Activated CD8-positive, alpha-beta T cell treated with anti-CD3 and anti-CD28 coated beads, Interleukin-2, amount 10 ng/mL, durations not matched to agents 7 days and 5 days (primary cell): ENCODE data around the gene ESF1. TPM values are rescaled to one million over a fixed set of nuclear protein-coding genes. Genes with fewer than 3 reads are reported as not detected.
"Not testable (repeated sequence)": the region's sequence is repeated elsewhere in the genome, so short reads cannot be mapped to it uniquely, and the experiment has no call there.

Source experiments
- ATAC-seq: fragments of 150-1000 bp; cut with Tn5 transposase; one replicate; pipeline ENCODE4 v1.10.0; 2021; ENCODE audit warnings: moderate library complexity
- CTCF ChIA-PET: fragments of 350-600 bp; sonication (Branson Sonifier 250); formaldehyde crosslinking; loops from one replicate; lab custom pipeline; 2021; ENCODE audit warnings: antibody characterized with exemption; lab: Charles Lee
- POLR2A ChIA-PET: fragments of 350-600 bp; sonication (Branson Sonifier 250); formaldehyde crosslinking; loops from one replicate; lab custom pipeline; 2021; ENCODE audit warnings: antibody characterized with exemption; lab: Charles Lee
- DNase-seq: peaks from one replicate; pipeline ENCODE4 v3.0.0-alpha.2; 2020
- H3K27ac Mint-ChIP-seq: one replicate; pipeline ENCODE4 v1.8.0; 2021; ENCODE audit warnings: mild to moderate bottlenecking, mixed read lengths
- H3K27me3 Mint-ChIP-seq: one replicate; pipeline ENCODE4 v1.8.0; 2021; ENCODE audit warnings: low read depth, mixed read lengths
- H3K36me3 Mint-ChIP-seq: one replicate; pipeline ENCODE4 v1.8.0; 2021; ENCODE audit warnings: low read depth, mixed read lengths
- H3K4me1 Mint-ChIP-seq: one replicate; pipeline ENCODE4 v1.8.0; 2021; ENCODE audit warnings: low read depth, mixed read lengths
- H3K4me3 Mint-ChIP-seq: one replicate; pipeline ENCODE4 v1.8.0; 2021; ENCODE audit warnings: mild to moderate bottlenecking, mixed read lengths
- H3K9me3 Mint-ChIP-seq: one replicate; pipeline ENCODE4 v1.8.0; 2022; ENCODE audit warnings: mixed read lengths; ENCODE audit not compliant: insufficient read depth
- total RNA-seq, 2 experiments: library from RNA; stranded (reverse); gene quantifications; one replicate each; pipeline ENCODE4 v1.2.3, GENCODE V29; 2021

The ESF1 gene
- total RNA-seq, 2 experiments from 2014 or later, result 13.1 to 13.2 TPM

- H3K36me3 Mint-ChIP-seq, result peaks cover 55% of the 10 kb centered on the region
- peaks cover 15% of the 10 kb centered on the region for H3K9me3 Mint-ChIP-seq
- no peak overlapping the region for H3K4me3 Mint-ChIP-seq
- H3K4me1 Mint-ChIP-seq, result peaks cover 6% of the 10 kb centered on the region
- CTCF ChIA-PET, result interaction anchor here (0.6 to 1.5 kb wide), 2 partner anchors 12 to 298 kb away, joined by 3 to 5 read pairs; no protein-coding TSS in a partner anchor
- no peak overlapping the region for H3K27ac Mint-ChIP-seq
- H3K27me3 Mint-ChIP-seq, result no peaks in the 10 kb centered on the region
- no peak for DNase-seq
- POLR2A ChIA-PET, result no interaction called here
- ATAC-seq, result no peak
Measured at GRCh38 chr20:13765299-13765698, 19.4 kb downstream of the ESF1 start.

- H3K4me3 Mint-ChIP-seq, H3K27ac Mint-ChIP-seq, H3K4me1 Mint-ChIP-seq, CTCF ChIA-PET, DNase-seq, H3K9me3 Mint-ChIP-seq, ATAC-seq, POLR2A ChIA-PET, H3K27me3 Mint-ChIP-seq: not testable (repeated sequence)
- peaks cover 34% of the 10 kb centered on the region for H3K36me3 Mint-ChIP-seq
Measured at GRCh38 chr20:13760451-13760946, 24.2 kb downstream of the ESF1 start.

GRCh38 chr20:13758884-13759283 lies 25.8 kb downstream of the ESF1 start:
- H3K27me3 Mint-ChIP-seq, result no peaks in the 10 kb centered on the region
- ChIA-PET POLR2A (no interaction called here), CTCF (no interaction called here)
- ATAC-seq, result no peak
- H3K36me3 Mint-ChIP-seq, result peaks cover 20% of the 10 kb centered on the region
- H3K27ac Mint-ChIP-seq, result no peak overlapping the region
- DNase-seq, result no peak
- no peak overlapping the region for H3K4me3 Mint-ChIP-seq
- no peaks in the 10 kb centered on the region for H3K9me3 Mint-ChIP-seq
- no peaks in the 10 kb centered on the region for H3K4me1 Mint-ChIP-seq

- no peaks in the 10 kb centered on the region for H3K9me3 Mint-ChIP-seq
- peaks cover 15% of the 10 kb centered on the region for H3K36me3 Mint-ChIP-seq
- ATAC-seq (no peak), DNase-seq (no peak)
- H3K27me3 Mint-ChIP-seq, result no peaks in the 10 kb centered on the region
- H3K4me1 Mint-ChIP-seq, result no peaks in the 10 kb centered on the region
- CTCF ChIA-PET, result interaction anchor here (0.5 to 2.2 kb wide), 4 partner anchors 9 to 288 kb away, joined by 3 to 10 read pairs (median 4); no protein-coding TSS in a partner anchor
- POLR2A ChIA-PET, result no interaction called here
- H3K27ac Mint-ChIP-seq, result no peak overlapping the region
- H3K4me3 Mint-ChIP-seq, result no peak overlapping the region
Measured at GRCh38 chr20:13756551-13756950, 28.2 kb downstream of the ESF1 start.

GRCh38 chr20:13755809-13756208 lies 28.9 kb downstream of the ESF1 start:
- POLR2A ChIA-PET, result no interaction called here
- Mint-ChIP-seq H3K36me3 (peaks cover 19% of the 10 kb centered on the region), H3K27me3 (no peaks in the 10 kb centered on the region), H3K4me3 (no peak overlapping the region), H3K9me3 (no peaks in the 10 kb centered on the region), H3K4me1 (no peaks in the 10 kb centered on the region), H3K27ac (no peak overlapping the region)
- ATAC-seq, result no peak
- CTCF ChIA-PET, result interaction anchor here (1.9 to 2.2 kb wide), 2 partner anchors 16 to 32 kb away, joined by 5 to 10 read pairs; no protein-coding TSS in a partner anchor
- DNase-seq, result no peak

- H3K27ac Mint-ChIP-seq, result no peak overlapping the region
- no peaks in the 10 kb centered on the region for H3K4me1 Mint-ChIP-seq
- no peak overlapping the region for H3K4me3 Mint-ChIP-seq
- ATAC-seq (no peak), DNase-seq (no peak)
- no peaks in the 10 kb centered on the region for H3K9me3 Mint-ChIP-seq
- peaks cover 13% of the 10 kb centered on the region for H3K36me3 Mint-ChIP-seq
- ChIA-PET CTCF (interaction anchor here (3.7 kb wide), 1 partner anchor 18 kb away, joined by 11 read pairs; no protein-coding TSS in a partner anchor), POLR2A (interaction anchor here (0.6 kb wide), 1 partner anchor 30 kb away, joined by 4 read pairs; no protein-coding TSS in a partner anchor)
- no peaks in the 10 kb centered on the region for H3K27me3 Mint-ChIP-seq
Measured at GRCh38 chr20:13753436-13754036, 31.2 kb downstream of the ESF1 start.

GRCh38 chr20:13749811-13750210 lies 34.9 kb downstream of the ESF1 start:
- Mint-ChIP-seq H3K27ac (no peak overlapping the region), H3K4me3 (no peak overlapping the region), H3K27me3 (no peaks in the 10 kb centered on the region), H3K9me3 (no peaks in the 10 kb centered on the region), H3K36me3 (peaks cover 8% of the 10 kb centered on the region), H3K4me1 (no peaks in the 10 kb centered on the region)
- DNase-seq, result no peak
- ChIA-PET CTCF (no interaction called here), POLR2A (no interaction called here)
- ATAC-seq, result no peak

GRCh38 chr20:13745784-13746183 lies 38.9 kb downstream of the ESF1 start:
- CTCF ChIA-PET, result no interaction called here
- ATAC-seq, result no peak
- H3K27ac Mint-ChIP-seq, result no peak overlapping the region

GRCh38 chr20:13744352-13744751 lies 40.4 kb downstream of the ESF1 start:
- Mint-ChIP-seq H3K36me3 (peaks cover 29% of the 10 kb centered on the region), H3K4me1 (peaks cover 3% of the 10 kb centered on the region), H3K27ac (no peak overlapping the region), H3K4me3 (no peak overlapping the region), H3K27me3 (no peaks in the 10 kb centered on the region), H3K9me3 (peaks cover 9% of the 10 kb centered on the region)
- ChIA-PET CTCF (no interaction called here), POLR2A (no interaction called here)
- ATAC-seq, result no peak
- no peak for DNase-seq

More at GRCh38 chr20:13745784-13746183, 38.9 kb downstream of the ESF1 start:
- POLR2A ChIA-PET, result no interaction called here
- Mint-ChIP-seq H3K36me3 (peaks cover 22% of the 10 kb centered on the region), H3K27me3 (no peaks in the 10 kb centered on the region), H3K4me3 (no peak overlapping the region), H3K4me1 (no peaks in the 10 kb centered on the region), H3K9me3 (no peaks in the 10 kb centered on the region)
- no peak for DNase-seq

GRCh38 chr20:13741879-13742278 lies 42.8 kb downstream of the ESF1 start:
- ATAC-seq (no peak), DNase-seq (no peak)
- H3K36me3 Mint-ChIP-seq, result peaks cover 35% of the 10 kb centered on the region
- ChIA-PET CTCF (no interaction called here), POLR2A (no interaction called here)
- H3K4me1 Mint-ChIP-seq, result peaks cover 3% of the 10 kb centered on the region
- H3K27ac Mint-ChIP-seq, result no peak overlapping the region
- H3K9me3 Mint-ChIP-seq, result peaks cover 9% of the 10 kb centered on the region
- no peak overlapping the region for H3K4me3 Mint-ChIP-seq
- H3K27me3 Mint-ChIP-seq, result no peaks in the 10 kb centered on the region

- ChIA-PET CTCF (interaction anchor here (0.6 to 0.9 kb wide), 2 partner anchors 11 to 32 kb away, joined by 3 read pairs; no protein-coding TSS in a partner anchor), POLR2A (no interaction called here)
- no peak overlapping the region for H3K27ac Mint-ChIP-seq
- no peaks in the 10 kb centered on the region for H3K27me3 Mint-ChIP-seq
- ATAC-seq, result no peak
- peaks cover 9% of the 10 kb centered on the region for H3K9me3 Mint-ChIP-seq
- peaks cover 35% of the 10 kb centered on the region for H3K36me3 Mint-ChIP-seq
- peaks cover 3% of the 10 kb centered on the region for H3K4me1 Mint-ChIP-seq
- H3K4me3 Mint-ChIP-seq, result no peak overlapping the region
- DNase-seq, result no peak
Measured at GRCh38 chr20:13739731-13740649, 44.7 kb downstream of the ESF1 start.

- not testable (repeated sequence) for H3K4me3 Mint-ChIP-seq, H3K4me1 Mint-ChIP-seq
- peaks cover 39% of the 10 kb centered on the region for H3K36me3 Mint-ChIP-seq
Measured at GRCh38 chr20:13738187-13738586, 46.5 kb downstream of the ESF1 start.

More at GRCh38 chr20:13738187-13738586, 46.5 kb downstream of the ESF1 start:
- CTCF ChIA-PET, ATAC-seq, H3K9me3 Mint-ChIP-seq, H3K27ac Mint-ChIP-seq, POLR2A ChIA-PET, H3K27me3 Mint-ChIP-seq, DNase-seq: not testable (repeated sequence)
